H1 (cell line): Measurements from ENCODE around the gene AIF1.

Experiments used
- BRCA1 ChIP-seq: IDR thresholded peaks from 2 replicates; pipeline ENCODE4 v1.6.1; 2012; ENCODE audit warnings: low read depth, low read length, improper control_type of control experiment
- CEBPB ChIP-seq: IDR thresholded peaks from 2 replicates; pipeline ENCODE4 v1.6.1; 2012; ENCODE audit warnings: low read depth, low read length
- CREB1 ChIP-seq: IDR thresholded peaks from 2 replicates; pipeline ENCODE4 v1.6.1; 2012; ENCODE audit warnings: inconsistent platforms
- CTCF ChIP-seq, 3 experiments: IDR thresholded peaks; 1 replicate in 2 of 3; 2 replicates in 1 of 3; pipeline versions ENCODE4 v1.5.1 to v1.6.1; 2011; ENCODE audit warnings: low read length in 3 of 3, mild to moderate bottlenecking in 3 of 3, inconsistent platforms in 2 of 3, low read depth in 1 of 3, moderate library complexity in 1 of 3; ENCODE audit not compliant: insufficient read depth in 1 of 3; ENCODE audit errors: control extremely low read depth in 1 of 3
- POLR2A ChIP-seq, 2 experiments: IDR thresholded peaks; 1 replicate in 1 of 2; 2 replicates in 1 of 2; pipeline ENCODE4 v1.6.1; 2011; ENCODE audit warnings: low read depth in 2 of 2, low read length in 2 of 2, mild to moderate bottlenecking in 2 of 2; ENCODE audit errors: control extremely low read depth in 1 of 2
- POLR2AphosphoS5 ChIP-seq: IDR thresholded peaks from 2 replicates; pipeline ENCODE4 v1.6.1; 2011; ENCODE audit warnings: low read depth, low read length
- RXRA ChIP-seq: IDR thresholded peaks from 2 replicates; pipeline ENCODE4 v1.6.1; 2011; ENCODE audit warnings: low read depth, mild to moderate bottlenecking, low read length, moderate library complexity; ENCODE audit not compliant: insufficient read depth

DNA sequence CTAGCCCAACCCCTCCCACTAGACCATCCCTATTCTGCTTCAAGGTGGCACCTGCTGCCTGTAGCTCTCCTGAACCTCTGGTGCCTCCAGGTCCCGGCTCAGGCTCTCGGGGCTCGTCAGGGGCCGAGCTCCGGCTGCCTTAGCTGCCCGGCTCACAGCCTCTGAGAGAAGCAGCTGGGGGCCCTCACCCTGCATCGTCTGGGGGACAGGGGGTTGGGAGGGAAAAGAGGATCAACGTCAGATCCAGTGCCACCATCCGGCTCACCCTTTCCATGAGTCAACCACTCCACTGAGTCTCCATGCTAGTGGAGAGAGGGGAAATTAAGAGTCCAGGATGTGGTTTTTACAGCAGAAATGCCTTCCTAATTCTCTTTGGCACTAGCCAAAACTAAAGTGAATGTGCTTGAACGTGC, 24.4 kb downstream of the AIF1 start:
- no peak for TF ChIP-seq RXRA
- no peak for TF ChIP-seq CREB1
- no peak for TF ChIP-seq POLR2A (IDR thresholded peaks at IDR 0.05; ENCODE audit: control extremely low read depth in 1 of 2, low read depth in 2 of 2, low read length in 2 of 2)
- TF ChIP-seq CTCF (IDR thresholded peaks at IDR 0.05; ENCODE audit: control extremely low read depth in 1 of 3, insufficient read depth in 1 of 3, low read depth in 1 of 3, low read length in 3 of 3) = no peak
- no peak for TF ChIP-seq BRCA1
- TF ChIP-seq POLR2AphosphoS5 = no peak
- no peak for TF ChIP-seq CEBPB
